Lung (tissue), 12 donors: Measurements from ENCODE around the gene ERC2. TPM values are rescaled to one million over a fixed set of nuclear protein-coding genes. Genes with fewer than 3 reads are reported as not detected.

ENCODE experiments used
- ATAC-seq: fragments of 200-7000 bp; cut with Tn5 transposase; one replicate; pipeline ENCODE4 v1.9.1; 2020; ENCODE audit warnings: moderate number of reproducible peaks; ENCODE audit not compliant: insufficient read depth, low FRiP score
- DNase-seq, 3 donors: peaks; one replicate each; pipeline ENCODE4 v3.0.0-alpha.2; 2013 to 2017
- H3K27ac ChIP-seq, 2 donors: one replicate each; pipeline ENCODE4 v1.5.1; 2013; ENCODE audit warnings: mild to moderate bottlenecking in 2 of 2, moderate library complexity in 2 of 2, control low read depth in 1 of 2, inconsistent platforms in 1 of 2, low read depth in 1 of 2, low read length in 1 of 2
- H3K27me3 ChIP-seq, 3 donors: one replicate each; pipeline ENCODE4 v1.5.1; 2013; ENCODE audit warnings: low read length in 2 of 3; ENCODE audit not compliant: control insufficient read depth in 3 of 3, insufficient read depth in 3 of 3
- H3K36me3 ChIP-seq, 4 donors: one replicate each; pipeline ENCODE4 v1.5.1; 2013; ENCODE audit warnings: low read length in 4 of 4, mild to moderate bottlenecking in 1 of 4, moderate library complexity in 1 of 4; ENCODE audit not compliant: control insufficient read depth in 4 of 4, insufficient read depth in 4 of 4
- H3K4me1 ChIP-seq, 5 donors: one replicate each; pipeline ENCODE4 v1.5.1; 2013; ENCODE audit warnings: low read length in 5 of 5, mild to moderate bottlenecking in 2 of 5, moderate library complexity in 1 of 5; ENCODE audit not compliant: control insufficient read depth in 5 of 5, insufficient read depth in 5 of 5
- H3K4me3 ChIP-seq: one replicate; pipeline ENCODE4 v1.5.1; 2013; ENCODE audit warnings: mild to moderate bottlenecking, control low read depth, moderate library complexity
- H3K9ac ChIP-seq, 2 donors: one replicate each; pipeline ENCODE4 v1.5.1; 2013; ENCODE audit warnings: low read length in 2 of 2, control low read depth in 1 of 2; ENCODE audit not compliant: insufficient read depth in 1 of 2
- H3K9me3 ChIP-seq, 4 donors: one replicate each; pipeline ENCODE4 v1.5.1; 2013; ENCODE audit warnings: low read length in 3 of 4, mild to moderate bottlenecking in 1 of 4, moderate library complexity in 1 of 4; ENCODE audit not compliant: control insufficient read depth in 4 of 4, insufficient read depth in 3 of 4
- WGBS, 2 donors: extraction: QIAGEN DNeasy Blood & Tissue Kit; methylation state at CpG; one replicate each; pipeline ENCODE4 v1.1.7; 2013; 5-methylcytosine and 5-hydroxymethylcytosine counted together
- polyA plus RNA-seq, 2 donors: library from polyadenylated mRNA; stranded (reverse); fragments of 200-250 nt; gene quantifications; one replicate each; pipeline ENCODE4 v1.2.1, GENCODE V29; 2013
- total RNA-seq, 2 donors: library from RNA; depleted of rRNA in 1 of 2; stranded (reverse); fragments of >200 nt in 1 of 2; gene quantifications; one replicate each; pipeline ENCODE4 v1.2.1, GENCODE V29; 2014 to 2021
- TF ChIP-seq, protein P1 (sequence below): IDR thresholded peaks from 2 replicates; pipeline ENCODE4 v1.5.1; 2012; ENCODE audit warnings: mild to moderate bottlenecking; ENCODE audit errors: control extremely low read depth, extremely low read depth
- donor health status: control.
- donor health status: control.
- donor health status: Bipolar disorder and iron deficiency.
- donor health status: healthy.
- donor health status: DM: yes; HTN: yes; CAD: no.

ERC2 gene
- total and polyA plus RNA-seq, 4 donors = 0.20 to 3.5 (median 0.97) TPM

DNA sequence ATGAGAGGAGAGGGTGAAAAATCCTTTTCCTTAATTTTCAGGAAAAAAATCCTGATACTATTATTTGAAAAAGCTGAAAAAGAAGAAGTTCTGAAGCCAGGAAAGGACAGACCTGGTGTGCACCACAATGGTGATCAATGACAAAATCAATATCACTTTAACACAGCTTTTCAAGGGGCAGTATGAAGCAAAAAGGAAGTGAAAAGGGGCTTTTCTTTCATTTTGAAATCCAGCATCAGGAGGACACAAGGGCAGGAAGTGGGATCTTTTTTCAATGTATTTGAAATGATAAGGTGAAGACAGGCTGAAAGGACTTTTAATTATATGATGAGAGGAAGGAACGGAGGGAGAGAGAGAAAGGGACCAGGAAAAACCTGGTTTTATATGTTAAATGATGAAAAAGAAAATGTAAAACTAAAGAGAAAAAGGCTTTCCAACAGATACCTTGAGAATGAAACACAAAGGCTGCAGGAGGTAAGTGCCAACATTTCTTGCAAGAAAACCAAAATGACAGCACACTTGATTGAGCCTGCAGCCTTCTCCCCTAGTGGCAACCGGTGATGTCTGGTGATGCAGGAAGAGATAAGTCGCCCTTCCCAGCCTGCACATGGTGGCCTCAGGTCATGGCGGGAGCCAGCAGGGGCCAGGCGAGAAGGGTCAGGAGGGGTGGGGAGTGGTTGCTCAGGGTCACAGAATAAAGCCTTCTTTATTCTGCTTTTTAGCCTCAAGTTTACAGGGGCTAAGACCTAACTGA lies 744.4 kb downstream of the ERC2 start:
- Histone ChIP-seq H3K4me3 (no peak overlapping the region), H3K36me3 (no peaks in the 10 kb centered on the region), H3K27me3 (peaks cover 0 to 12% (median 0%) of the 10 kb centered on the region in 3 donors), H3K9ac (no peak overlapping the region), H3K9me3 (no peaks in the 10 kb centered on the region), H3K27ac (no peak overlapping the region), H3K4me1 (no peaks in the 10 kb centered on the region)
- TF ChIP-seq, protein P1, sequence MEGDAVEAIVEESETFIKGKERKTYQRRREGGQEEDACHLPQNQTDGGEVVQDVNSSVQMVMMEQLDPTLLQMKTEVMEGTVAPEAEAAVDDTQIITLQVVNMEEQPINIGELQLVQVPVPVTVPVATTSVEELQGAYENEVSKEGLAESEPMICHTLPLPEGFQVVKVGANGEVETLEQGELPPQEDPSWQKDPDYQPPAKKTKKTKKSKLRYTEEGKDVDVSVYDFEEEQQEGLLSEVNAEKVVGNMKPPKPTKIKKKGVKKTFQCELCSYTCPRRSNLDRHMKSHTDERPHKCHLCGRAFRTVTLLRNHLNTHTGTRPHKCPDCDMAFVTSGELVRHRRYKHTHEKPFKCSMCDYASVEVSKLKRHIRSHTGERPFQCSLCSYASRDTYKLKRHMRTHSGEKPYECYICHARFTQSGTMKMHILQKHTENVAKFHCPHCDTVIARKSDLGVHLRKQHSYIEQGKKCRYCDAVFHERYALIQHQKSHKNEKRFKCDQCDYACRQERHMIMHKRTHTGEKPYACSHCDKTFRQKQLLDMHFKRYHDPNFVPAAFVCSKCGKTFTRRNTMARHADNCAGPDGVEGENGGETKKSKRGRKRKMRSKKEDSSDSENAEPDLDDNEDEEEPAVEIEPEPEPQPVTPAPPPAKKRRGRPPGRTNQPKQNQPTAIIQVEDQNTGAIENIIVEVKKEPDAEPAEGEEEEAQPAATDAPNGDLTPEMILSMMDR = no peak
- no peak for ATAC-seq
- no peak for DNase-seq
- 57 to 62% methylated on average over 5 of the region's 5 CpGs for WGBS, 2 donors

DNA sequence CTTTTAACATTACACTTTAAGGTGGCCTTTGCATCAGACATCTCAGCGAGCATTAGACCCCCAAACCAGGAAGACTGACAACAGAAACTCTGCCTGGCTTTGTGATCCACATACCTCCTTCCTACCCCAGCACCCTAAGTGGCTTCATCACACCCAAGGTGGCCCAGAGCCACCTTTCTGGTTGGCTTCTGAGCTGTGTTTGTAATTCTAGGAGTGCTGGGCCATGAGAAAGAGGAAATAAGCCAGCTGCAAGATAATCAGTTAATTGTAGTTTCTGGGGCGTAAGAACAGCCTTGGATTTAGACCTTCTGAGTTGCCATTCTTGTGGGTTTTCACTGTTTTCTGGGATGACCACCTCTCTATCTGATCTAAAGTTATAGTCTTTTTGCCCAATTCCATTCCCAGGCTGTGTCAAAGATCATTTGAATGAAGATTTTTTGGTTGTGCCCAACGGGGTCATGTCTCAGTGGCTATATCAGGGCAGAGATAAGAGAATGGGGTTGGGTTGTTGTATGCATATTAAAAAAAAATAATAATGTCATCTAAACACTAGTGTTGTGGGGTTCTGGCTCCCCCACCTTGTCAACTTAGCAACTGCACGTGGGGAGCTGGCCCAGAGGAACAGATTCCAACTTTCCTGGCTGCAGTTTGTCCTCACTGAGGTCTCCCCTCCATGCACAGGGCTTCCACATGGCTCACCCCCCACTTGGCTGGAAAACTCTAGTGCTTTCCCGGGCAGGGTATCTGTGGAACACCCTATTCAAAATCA lies 746.4 kb downstream of the ERC2 start:
- Histone ChIP-seq H3K4me1 (peaks cover 0 to 5% (median 0%) of the 10 kb centered on the region in 5 donors), H3K27ac (no peak overlapping the region), H3K27me3 (peaks cover 0 to 24% (median 0%) of the 10 kb centered on the region in 3 donors), H3K4me3 (no peak overlapping the region), H3K36me3 (no peaks in the 10 kb centered on the region), H3K9ac (no peak overlapping the region), H3K9me3 (no peaks in the 10 kb centered on the region)
- ATAC-seq = no peak
- TF ChIP-seq, protein P1 = peak; percentile 20
- peak; percentile 33 to 57 (median 55) for DNase-seq
- WGBS, 2 donors = 56 to 65% methylated on average over 5 of the region's 5 CpGs

GRCh38 chr3:55720614-55721013 lies 747.7 kb downstream of the ERC2 start:
- TF ChIP-seq, protein P1 = no peak
- DNase-seq (peak in 2 of 3 donors; percentile 18 to 46), ATAC-seq (no peak)
- H3K27ac ChIP-seq = no peak overlapping the region
- peaks cover 0 to 5% (median 0%) of the 10 kb centered on the region in 5 donors for H3K4me1 ChIP-seq
- H3K9ac ChIP-seq = no peak overlapping the region
- H3K27me3 ChIP-seq = peaks cover 0 to 30% (median 0%) of the 10 kb centered on the region in 3 donors
- no peak overlapping the region for H3K4me3 ChIP-seq
- no peaks in the 10 kb centered on the region for H3K36me3 ChIP-seq
- no peaks in the 10 kb centered on the region for H3K9me3 ChIP-seq
